Calu3 (cell line): ENCODE measurements around the gene FNDC3B. TPM values are rescaled to one million over a fixed set of nuclear protein-coding genes. Genes with fewer than 3 reads are reported as not detected.

Experiments
- BruUV-seq: library from RNA; stranded (reverse); fragments of 400-500 nt; replicated peaks from 2 replicates; lab custom pipeline; 2021; lab: Mats Ljungman, UMichigan
- CTCF ChIA-PET: fragments of 300-600 bp; sonication (Branson Sonifier 250); formaldehyde crosslinking; loops from one replicate; lab custom pipeline; 2022; ENCODE audit warnings: antibody characterized with exemption; lab: Charles Lee
- DNase-seq: peaks from one replicate; pipeline ENCODE4 v3.0.0; 2022
- H3K27ac Mint-ChIP-seq: one replicate; pipeline ENCODE4 v1.8.0; 2022; ENCODE audit warnings: mixed read lengths; ENCODE audit not compliant: unreplicated experiment
- H3K27me3 Mint-ChIP-seq: one replicate; pipeline ENCODE4 v1.8.0; 2022; ENCODE audit warnings: mixed read lengths; ENCODE audit not compliant: unreplicated experiment
- H3K36me3 Mint-ChIP-seq: one replicate; pipeline ENCODE4 v1.8.0; 2022; ENCODE audit warnings: mild to moderate bottlenecking, moderate library complexity, mixed read lengths; ENCODE audit not compliant: insufficient read depth, unreplicated experiment
- H3K4me1 Mint-ChIP-seq: one replicate; pipeline ENCODE4 v1.8.0; 2022; ENCODE audit warnings: mild to moderate bottlenecking, low read depth, mixed read lengths; ENCODE audit not compliant: unreplicated experiment
- H3K4me3 Mint-ChIP-seq: one replicate; pipeline ENCODE4 v1.8.0; 2022; ENCODE audit warnings: mild to moderate bottlenecking, low read depth, moderate library complexity, mixed read lengths; ENCODE audit not compliant: unreplicated experiment
- H3K9me3 Mint-ChIP-seq: one replicate; pipeline ENCODE4 v1.8.0; 2022; ENCODE audit warnings: low read depth, mixed read lengths; ENCODE audit not compliant: unreplicated experiment
- intact Hi-C: fragments of 100-400 bp; cut with micrococcal nuclease; formaldehyde crosslinking; loops from one replicate; pipeline ENCODE4 v1.10.0; 2022; ENCODE audit not compliant: unreplicated experiment
- total RNA-seq: library from RNA; stranded (reverse); gene quantifications from 2 replicates; pipeline ENCODE4 v1.2.3, GENCODE V29; 2022
- TF ChIP-seq, protein P1 (sequence below): fragments of 200-600 bp; IDR thresholded peaks from one replicate; pipeline ENCODE4 v1.8.0; 2022; ENCODE audit warnings: antibody characterized with exemption; ENCODE audit not compliant: unreplicated experiment

The FNDC3B gene
- total RNA-seq, 1 experiment from 2014 or later, result 453 TPM

GRCh38 chr3:172213200-172213599 lies 173.8 kb downstream of the FNDC3B start:
- peaks cover 81% of the 10 kb centered on the region for H3K4me1 Mint-ChIP-seq
- DNase-seq, result no peak
- H3K36me3 Mint-ChIP-seq, result peaks cover 78% of the 10 kb centered on the region
- BruUV-seq, result no TSS peak
- TF ChIP-seq, protein P1, sequence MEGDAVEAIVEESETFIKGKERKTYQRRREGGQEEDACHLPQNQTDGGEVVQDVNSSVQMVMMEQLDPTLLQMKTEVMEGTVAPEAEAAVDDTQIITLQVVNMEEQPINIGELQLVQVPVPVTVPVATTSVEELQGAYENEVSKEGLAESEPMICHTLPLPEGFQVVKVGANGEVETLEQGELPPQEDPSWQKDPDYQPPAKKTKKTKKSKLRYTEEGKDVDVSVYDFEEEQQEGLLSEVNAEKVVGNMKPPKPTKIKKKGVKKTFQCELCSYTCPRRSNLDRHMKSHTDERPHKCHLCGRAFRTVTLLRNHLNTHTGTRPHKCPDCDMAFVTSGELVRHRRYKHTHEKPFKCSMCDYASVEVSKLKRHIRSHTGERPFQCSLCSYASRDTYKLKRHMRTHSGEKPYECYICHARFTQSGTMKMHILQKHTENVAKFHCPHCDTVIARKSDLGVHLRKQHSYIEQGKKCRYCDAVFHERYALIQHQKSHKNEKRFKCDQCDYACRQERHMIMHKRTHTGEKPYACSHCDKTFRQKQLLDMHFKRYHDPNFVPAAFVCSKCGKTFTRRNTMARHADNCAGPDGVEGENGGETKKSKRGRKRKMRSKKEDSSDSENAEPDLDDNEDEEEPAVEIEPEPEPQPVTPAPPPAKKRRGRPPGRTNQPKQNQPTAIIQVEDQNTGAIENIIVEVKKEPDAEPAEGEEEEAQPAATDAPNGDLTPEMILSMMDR, result no peak
- no peaks in the 10 kb centered on the region for H3K27me3 Mint-ChIP-seq
- H3K9me3 Mint-ChIP-seq, result no peaks in the 10 kb centered on the region
- CTCF ChIA-PET, result interaction anchor here (0.6 kb wide), 1 partner anchor 72 kb away, joined by 3 read pairs; no protein-coding TSS in a partner anchor
- no peak overlapping the region for H3K4me3 Mint-ChIP-seq
- intact Hi-C loops, result no loop called here
- H3K27ac Mint-ChIP-seq, result peak overlapping the region; percentile 2

DNA sequence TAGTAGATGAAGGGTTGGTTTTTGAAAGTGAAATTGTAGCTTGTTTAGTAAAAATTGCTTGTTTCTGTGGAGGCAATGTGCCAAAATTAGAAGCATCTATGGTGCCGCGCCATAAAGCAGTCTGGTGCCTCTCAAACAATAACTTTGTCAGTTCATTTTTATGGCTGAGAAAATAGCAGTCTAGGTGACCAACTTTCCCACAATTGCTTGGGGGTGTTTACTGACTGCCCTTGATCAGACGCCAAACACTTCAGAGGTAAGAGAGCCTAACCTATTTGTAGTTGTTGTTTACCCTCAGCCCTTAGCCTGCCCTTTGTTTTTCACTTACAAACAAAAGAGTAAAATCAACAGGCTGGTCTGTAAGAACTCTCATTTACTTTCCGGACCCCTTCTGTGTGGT lies 174.5 kb downstream of the FNDC3B start:
- Mint-ChIP-seq H3K36me3 (peaks cover 71% of the 10 kb centered on the region), H3K27me3 (no peaks in the 10 kb centered on the region), H3K4me3 (no peak overlapping the region), H3K4me1 (peaks cover 88% of the 10 kb centered on the region), H3K27ac (no peak overlapping the region), H3K9me3 (no peaks in the 10 kb centered on the region)
- intact Hi-C loops, result no loop called here
- CTCF ChIA-PET, result interaction anchor here (0.6 kb wide), 1 partner anchor 73 kb away, joined by 3 read pairs; no protein-coding TSS in a partner anchor
- TF ChIP-seq, protein P1, result no peak
- no TSS peak for BruUV-seq
- no peak for DNase-seq

- Mint-ChIP-seq H3K4me1 (peaks cover 98% of the 10 kb centered on the region), H3K4me3 (no peak overlapping the region), H3K27ac (peak overlapping the region; percentile 17), H3K27me3 (no peaks in the 10 kb centered on the region), H3K36me3 (peaks cover 67% of the 10 kb centered on the region), H3K9me3 (no peaks in the 10 kb centered on the region)
- no TSS peak for BruUV-seq
- DNase-seq, result no peak
- CTCF ChIA-PET, result no interaction called here
- TF ChIP-seq, protein P1, result no peak
- intact Hi-C loops, result loop anchor here (2.0 kb wide), 1 partner anchor 45 kb away; no protein-coding TSS in a partner anchor
Observed at GRCh38 chr3:172216267-172216666, 176.9 kb downstream of the FNDC3B start.

DNA sequence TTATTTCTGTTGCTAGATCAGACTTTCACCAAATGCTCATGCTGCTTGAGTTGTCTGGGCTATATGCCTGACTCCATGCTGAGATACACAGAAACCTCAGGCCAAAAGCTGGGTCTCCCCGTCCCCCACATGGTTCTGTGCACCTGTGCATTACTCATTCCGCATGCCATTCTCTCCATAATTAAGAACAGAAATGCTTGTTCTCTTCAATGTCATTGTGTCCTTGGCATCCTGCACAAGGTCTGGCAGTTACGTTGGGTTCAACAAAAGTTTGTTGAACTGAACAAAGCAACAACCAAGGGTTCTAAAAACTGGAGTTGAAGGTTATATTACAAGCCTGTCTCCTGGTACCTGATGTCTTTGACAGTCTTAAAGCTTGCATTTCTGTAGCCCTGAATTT lies 177.5 kb downstream of the FNDC3B start:
- Mint-ChIP-seq H3K4me3 (no peak overlapping the region), H3K27ac (peak overlapping the region; percentile 17), H3K9me3 (no peaks in the 10 kb centered on the region), H3K36me3 (peaks cover 62% of the 10 kb centered on the region), H3K4me1 (peaks cover 98% of the 10 kb centered on the region), H3K27me3 (no peaks in the 10 kb centered on the region)
- TF ChIP-seq, protein P1, result no peak
- intact Hi-C loops, result loop anchor here (2.0 kb wide), 1 partner anchor 44 kb away; no protein-coding TSS in a partner anchor
- CTCF ChIA-PET, result no interaction called here
- no TSS peak for BruUV-seq
- no peak for DNase-seq
